C1 segment of cervical spinal cord (tissue), 14 donors: ENCODE data around the gene MTA3.
"Not testable (repeated sequence)": the region's sequence is repeated elsewhere in the genome, so short reads cannot be mapped to it uniquely, and the experiment has no call there.

Source experiments
- DNase-seq, 14 donors: peaks; one replicate each; lab custom pipeline; 2025; lab: John Stamatoyannopoulos, UW

MTA3 gene

GRCh38 chr2:42607101-42607637 is 38.7 kb downstream of the MTA3 start:
- DNase-seq = no peak

GRCh38 chr2:42613281-42614064 is 45.0 kb downstream of the MTA3 start:
- DNase-seq = no peak

- DNase-seq = no peak
Observed at GRCh38 chr2:42614838-42615237, 46.4 kb downstream of the MTA3 start.

- no peak for DNase-seq
Observed at GRCh38 chr2:42618116-42618515, 49.7 kb downstream of the MTA3 start.

- no peak for DNase-seq
Observed at GRCh38 chr2:42618972-42619371, 50.5 kb downstream of the MTA3 start.

GRCh38 chr2:42621626-42622025 is 53.2 kb downstream of the MTA3 start:
- not testable (repeated sequence) for DNase-seq

GRCh38 chr2:42622943-42623676 is 54.7 kb downstream of the MTA3 start:
- DNase-seq = no peak

- DNase-seq = no peak
Observed at GRCh38 chr2:42624047-42624446, 55.6 kb downstream of the MTA3 start.

GRCh38 chr2:42628024-42628423 is 59.6 kb downstream of the MTA3 start:
- DNase-seq = not testable (repeated sequence)

GRCh38 chr2:42636934-42637333 is 68.5 kb downstream of the MTA3 start:
- DNase-seq = no peak

- no peak for DNase-seq
Observed at GRCh38 chr2:42638080-42638784, 69.8 kb downstream of the MTA3 start.

- no peak for DNase-seq
Observed at GRCh38 chr2:42639340-42640077, 71.1 kb downstream of the MTA3 start.

GRCh38 chr2:42640261-42640660 is 71.8 kb downstream of the MTA3 start:
- DNase-seq = no peak

- not testable (repeated sequence) for DNase-seq
Observed at GRCh38 chr2:42642371-42642770, 73.9 kb downstream of the MTA3 start.

GRCh38 chr2:42645551-42645950 is 77.1 kb downstream of the MTA3 start:
- no peak for DNase-seq

GRCh38 chr2:42648796-42649195 is 80.4 kb downstream of the MTA3 start:
- DNase-seq = no peak

- no peak for DNase-seq
Observed at GRCh38 chr2:42651057-42651456, 82.6 kb downstream of the MTA3 start.

GRCh38 chr2:42652086-42652485 is 83.7 kb downstream of the MTA3 start:
- DNase-seq = no peak

- no peak for DNase-seq
Observed at GRCh38 chr2:42653039-42653438, 84.6 kb downstream of the MTA3 start.

- DNase-seq = no peak
Observed at GRCh38 chr2:42653908-42654445, 85.5 kb downstream of the MTA3 start.

GRCh38 chr2:42658306-42658705 is 89.9 kb downstream of the MTA3 start:
- no peak for DNase-seq
